ENCODE results near the gene ABR. TPM values are rescaled to one million over a fixed set of nuclear protein-coding genes. Genes with fewer than 3 reads are reported as not detected.
A peak's percentile ranks its signal among the peaks of the same experiment; 100 is the strongest.

ABR gene
- total RNA-seq, 2 donors from 2014 or later: 36.0 to 45.8 TPM

DNA sequence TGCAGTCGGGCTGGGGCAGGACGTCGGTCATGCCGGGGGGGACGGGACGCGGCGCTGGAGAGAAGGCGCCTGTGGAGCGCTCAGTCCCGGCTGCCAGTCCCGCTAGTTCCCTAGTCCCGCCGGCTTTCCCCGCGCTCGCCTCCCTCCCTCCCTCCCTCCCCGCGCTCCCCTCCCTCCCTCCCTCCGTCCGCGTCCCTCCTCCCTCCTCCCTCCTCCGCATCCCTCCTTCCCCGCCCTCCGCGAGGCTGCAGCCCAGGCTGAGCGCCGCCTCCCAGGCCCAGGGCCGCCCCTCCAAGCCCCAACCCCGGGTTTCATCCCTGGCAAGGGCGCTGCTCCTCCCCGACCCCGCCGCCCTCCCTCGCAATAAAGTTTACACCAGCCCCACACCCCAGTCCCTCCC, 148.1 kb downstream of the ABR start:
- H3K27ac Mint-ChIP-seq: no peak overlapping the region
- no peaks in the 10 kb centered on the region for H3K9me3 Mint-ChIP-seq
- no peaks in the 10 kb centered on the region for H3K36me3 Mint-ChIP-seq
- ATAC-seq (no peak), DNase-seq (ENCODE audit: low spot score in 2 of 2) (no peak)

- no peaks in the 10 kb centered on the region for H3K36me3 Mint-ChIP-seq
- H3K27ac Mint-ChIP-seq: peak overlapping the region in 1 of 2 donors; percentile 49
- H3K9me3 Mint-ChIP-seq: no peaks in the 10 kb centered on the region
- ATAC-seq (no peak), DNase-seq (ENCODE audit: low spot score in 2 of 2) (no peak)
These were observed 148.9 kb downstream of the ABR start for GRCh38 chr17:1030684-1031532.

GRCh38 chr17:1029922-1030644, 149.7 kb downstream of the ABR start:
- no peaks in the 10 kb centered on the region for H3K36me3 Mint-ChIP-seq
- H3K9me3 Mint-ChIP-seq: no peaks in the 10 kb centered on the region
- no peak for ATAC-seq
- H3K27ac Mint-ChIP-seq: peak overlapping the region in 1 of 2 donors; percentile 49
- DNase-seq (ENCODE audit: low spot score in 2 of 2): no peak

GRCh38 chr17:1029196-1029921, 150.4 kb downstream of the ABR start:
- DNase-seq (ENCODE audit: low spot score in 2 of 2) (no peak), ATAC-seq (no peak)
- Mint-ChIP-seq H3K9me3 (no peaks in the 10 kb centered on the region), H3K27ac (peak overlapping the region in 1 of 2 donors; percentile 50), H3K36me3 (no peaks in the 10 kb centered on the region)

DNA sequence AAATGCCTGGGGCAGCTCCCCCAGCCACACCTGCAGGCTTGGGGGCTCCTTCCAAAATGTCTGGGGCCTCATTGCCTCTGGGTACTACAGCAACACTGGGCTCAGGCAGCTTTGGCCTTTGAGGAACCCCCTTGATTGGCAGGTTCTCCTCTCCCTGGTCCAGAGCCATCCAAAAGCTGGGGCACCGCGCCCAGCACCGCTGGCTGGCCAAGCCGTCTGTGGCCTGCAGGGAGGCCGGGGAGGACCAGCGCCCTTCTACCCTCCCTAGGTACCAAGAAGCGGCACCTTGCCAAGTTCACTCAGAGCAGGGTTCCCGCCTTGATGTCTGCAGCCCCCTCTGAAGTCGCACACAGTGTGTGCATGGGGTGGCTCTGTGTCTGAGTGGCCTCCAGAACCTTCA, 152.7 kb downstream of the ABR start:
- Mint-ChIP-seq H3K9me3 (no peaks in the 10 kb centered on the region), H3K36me3 (no peaks in the 10 kb centered on the region), H3K27ac (no peak overlapping the region)
- ATAC-seq: no peak
- DNase-seq (ENCODE audit: low spot score in 2 of 2): no peak

GRCh38 chr17:1026599-1026975, 153.2 kb downstream of the ABR start:
- Mint-ChIP-seq H3K27ac (no peak overlapping the region), H3K9me3 (no peaks in the 10 kb centered on the region), H3K36me3 (no peaks in the 10 kb centered on the region)
- no peak for ATAC-seq
- DNase-seq (ENCODE audit: low spot score in 2 of 2): no peak

- peak overlapping the region in 1 of 2 donors; percentile 2 for H3K27ac Mint-ChIP-seq
- H3K36me3 Mint-ChIP-seq: no peaks in the 10 kb centered on the region
- H3K9me3 Mint-ChIP-seq: no peaks in the 10 kb centered on the region
- ATAC-seq: no peak
- no peak for DNase-seq (ENCODE audit: low spot score in 2 of 2)
These were observed 153.8 kb downstream of the ABR start for GRCh38 chr17:1025733-1026598.

DNA sequence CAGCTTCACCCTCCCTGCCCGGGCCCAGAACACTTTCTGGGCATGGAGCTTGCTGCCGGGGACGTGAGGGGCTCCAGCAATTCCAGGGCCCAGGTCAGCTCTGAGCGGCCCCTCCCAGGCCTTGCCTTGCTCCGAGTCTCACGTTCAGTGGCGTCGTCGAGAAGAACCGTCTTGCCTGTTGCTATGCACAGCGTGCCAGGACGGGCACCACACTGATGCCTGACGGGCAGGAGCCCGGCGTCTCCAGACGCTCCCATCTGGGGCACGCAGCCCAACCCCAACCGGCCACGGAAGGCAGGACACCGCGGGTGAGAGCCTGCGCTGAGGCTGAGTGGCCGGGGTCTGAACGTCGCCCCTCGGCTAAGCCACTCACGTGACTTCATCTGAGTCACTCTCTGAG, 155.7 kb downstream of the ABR start:
- DNase-seq (ENCODE audit: low spot score in 2 of 2): no peak
- no peak overlapping the region for H3K27ac Mint-ChIP-seq
- H3K36me3 Mint-ChIP-seq: no peaks in the 10 kb centered on the region
- no peak for ATAC-seq
- no peaks in the 10 kb centered on the region for H3K9me3 Mint-ChIP-seq

GRCh38 chr17:1022278-1023024, 157.3 kb downstream of the ABR start:
- Mint-ChIP-seq H3K27ac (no peak overlapping the region), H3K9me3 (no peaks in the 10 kb centered on the region), H3K36me3 (no peaks in the 10 kb centered on the region)
- no peak for ATAC-seq
- no peak for DNase-seq (ENCODE audit: low spot score in 2 of 2)

- no peaks in the 10 kb centered on the region for H3K9me3 Mint-ChIP-seq
- H3K36me3 Mint-ChIP-seq: no peaks in the 10 kb centered on the region
- no peak for DNase-seq (ENCODE audit: low spot score in 2 of 2)
- H3K27ac Mint-ChIP-seq: no peak overlapping the region
- ATAC-seq: no peak
These were observed 158.6 kb downstream of the ABR start for GRCh38 chr17:1021147-1021546.

- ATAC-seq (no peak), DNase-seq (ENCODE audit: low spot score in 2 of 2) (no peak)
- H3K36me3 Mint-ChIP-seq: no peaks in the 10 kb centered on the region
These were observed 160.3 kb downstream of the ABR start for GRCh38 chr17:1019451-1019850.

DNA sequence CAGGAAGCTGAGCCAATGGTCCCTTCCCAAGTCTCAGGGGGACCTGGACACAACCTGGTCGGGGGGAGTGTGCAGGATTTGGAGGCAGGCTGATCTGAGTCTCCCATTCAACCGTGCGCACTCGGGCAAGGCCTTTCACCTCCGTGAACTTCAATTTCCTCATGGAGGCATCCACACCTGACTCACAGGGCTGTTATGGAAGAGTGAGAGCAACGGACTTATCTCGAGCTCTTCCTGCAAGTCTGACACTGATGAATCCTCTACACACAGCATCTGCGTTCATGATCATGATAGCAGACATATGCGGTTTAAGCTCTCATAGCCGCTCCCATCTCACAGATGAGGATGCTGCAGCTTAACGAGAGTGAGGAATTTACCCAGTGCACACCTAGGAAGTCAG, 161.2 kb downstream of the ABR start:
- Mint-ChIP-seq H3K36me3 (no peaks in the 10 kb centered on the region), H3K27ac (no peak overlapping the region), H3K9me3 (no peaks in the 10 kb centered on the region)
- DNase-seq (ENCODE audit: low spot score in 2 of 2) (no peak), ATAC-seq (no peak)

More at GRCh38 chr17:1019451-1019850, 160.3 kb downstream of the ABR start:
- Mint-ChIP-seq H3K9me3 (no peaks in the 10 kb centered on the region), H3K27ac (peak overlapping the region; percentile 77 to 84)

- Mint-ChIP-seq H3K9me3 (no peaks in the 10 kb centered on the region), H3K27ac (peak overlapping the region in 1 of 2 donors; percentile 62), H3K36me3 (no peaks in the 10 kb centered on the region)
- DNase-seq (ENCODE audit: low spot score in 2 of 2) (no peak), ATAC-seq (no peak)
These were observed 166.1 kb downstream of the ABR start for GRCh38 chr17:1013729-1014090.

- ATAC-seq: no peak
- Mint-ChIP-seq H3K36me3 (no peaks in the 10 kb centered on the region), H3K27ac (no peak overlapping the region), H3K9me3 (no peaks in the 10 kb centered on the region)
- no peak for DNase-seq (ENCODE audit: low spot score in 2 of 2)
These were observed 166.7 kb downstream of the ABR start for GRCh38 chr17:1012823-1013728.

Data from activated naive CD4-positive, alpha-beta T cell treated with anti-CD3 and anti-CD28 coated beads, Interleukin-2, amount 50 U/mL, for 72 hours (primary cell).